ENCODE data around the gene NMD3.
"Not testable (repeated sequence)": the region's sequence is repeated elsewhere in the genome, so short reads cannot be mapped to it uniquely, and the experiment has no call there.

Gene NMD3

GRCh38 chr3:161231861-161232260, 10.8 kb downstream of the NMD3 start:
- DNase-seq, result no peak

DNA sequence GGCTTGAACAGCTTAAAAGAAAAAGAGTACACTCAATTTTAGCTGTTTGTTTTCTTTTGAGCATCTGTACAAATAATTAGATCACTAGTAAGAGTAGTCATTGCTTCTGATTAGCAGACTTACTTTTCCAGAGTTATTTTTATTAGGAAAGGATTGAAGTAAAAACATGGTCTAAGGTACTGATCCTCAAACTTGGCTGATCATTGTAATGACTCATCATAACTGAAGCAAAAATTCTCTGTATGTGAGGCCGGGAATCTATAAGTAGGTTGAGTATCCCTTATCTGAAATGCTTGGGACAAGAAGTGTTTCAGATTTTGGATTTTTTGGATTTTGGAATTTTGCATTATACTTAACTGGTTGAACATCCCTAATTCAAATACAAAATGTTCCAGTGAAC, 12.4 kb downstream of the NMD3 start:
- DNase-seq, result no peak

DNA sequence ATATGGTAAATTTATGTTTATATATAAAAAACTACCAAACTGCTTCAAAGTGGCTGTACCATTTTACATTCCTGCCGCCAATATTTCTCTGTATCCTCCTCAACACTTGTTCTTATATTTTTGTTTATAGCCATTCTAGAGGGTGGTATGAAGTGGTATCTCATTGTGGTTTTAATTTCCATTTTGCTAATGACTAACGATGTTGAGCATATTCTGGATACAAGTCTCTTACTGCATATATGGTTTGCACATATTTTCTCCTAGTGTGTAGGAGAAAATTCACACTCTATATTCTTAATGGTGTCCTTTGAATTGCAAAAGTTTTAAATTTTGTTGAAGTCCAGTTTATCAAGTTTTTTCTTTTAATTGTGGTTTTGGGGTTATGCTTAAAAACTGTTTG, 15.1 kb downstream of the NMD3 start:
- DNase-seq, result no peak

- DNase-seq, result no peak
Measured at GRCh38 chr3:161239700-161240099, 18.6 kb downstream of the NMD3 start.

- no peak for DNase-seq
Measured at GRCh38 chr3:161244538-161244937, 23.4 kb downstream of the NMD3 start.

DNA sequence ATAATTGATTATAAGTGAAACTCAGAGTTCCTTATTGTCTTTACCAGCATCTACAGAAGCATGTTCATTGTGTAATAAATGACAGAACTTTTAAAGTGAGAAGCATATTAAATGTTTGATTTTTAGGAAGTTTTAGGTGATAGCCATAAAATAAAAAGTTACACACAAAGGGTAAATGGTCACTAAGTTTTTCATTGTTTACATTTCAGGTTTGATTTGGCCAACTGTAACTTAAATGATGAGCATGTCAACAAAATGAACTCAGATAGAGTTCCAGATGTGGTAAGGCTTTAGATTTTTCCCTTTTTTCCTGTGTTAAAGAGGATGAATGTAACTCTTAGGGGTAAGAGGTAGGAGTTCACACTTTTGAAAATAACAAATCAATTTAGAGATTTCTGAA, 25.9 kb downstream of the NMD3 start:
- no peak for DNase-seq

DNA sequence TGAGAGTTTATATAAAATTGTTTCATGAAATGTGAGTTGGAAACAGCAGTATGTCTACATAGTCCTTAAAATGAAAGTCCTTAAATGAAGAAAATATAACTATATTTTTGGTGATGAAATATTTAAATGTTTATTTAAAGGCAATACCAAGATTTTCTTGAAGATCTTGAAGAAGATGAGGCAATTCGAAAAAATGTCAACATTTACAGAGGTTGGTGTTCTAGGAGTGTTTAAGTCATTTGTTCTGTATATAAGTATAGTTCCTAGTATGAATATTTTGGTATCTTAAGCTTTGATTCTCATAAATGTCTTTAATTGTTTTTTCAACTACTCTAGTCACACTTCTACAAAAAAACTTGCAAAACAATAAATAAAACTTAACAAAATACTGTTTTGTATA, 29.0 kb downstream of the NMD3 start:
- no peak for DNase-seq

GRCh38 chr3:161251716-161252115, 30.6 kb downstream of the NMD3 start:
- DNase-seq, result no peak

DNA sequence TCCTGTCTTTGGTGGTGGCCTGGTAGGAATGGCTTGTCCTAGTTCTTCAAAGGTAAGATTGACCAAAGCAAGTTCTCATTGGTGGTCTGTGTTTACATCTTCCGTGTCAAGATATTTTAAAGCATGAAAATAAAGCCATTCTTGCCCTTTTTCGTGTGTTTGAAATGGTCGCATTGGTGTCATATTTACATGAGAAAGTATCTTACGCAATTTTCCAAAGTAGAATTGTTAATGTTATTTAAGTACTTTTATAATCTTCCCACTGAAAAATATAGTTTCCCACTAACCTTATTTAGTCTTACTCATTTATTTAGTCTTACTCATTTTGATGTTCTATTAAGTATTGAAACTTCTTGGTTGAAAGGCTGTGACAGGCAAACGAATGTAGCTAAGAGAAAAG, 31.0 kb downstream of the NMD3 start:
- no peak for DNase-seq

DNA sequence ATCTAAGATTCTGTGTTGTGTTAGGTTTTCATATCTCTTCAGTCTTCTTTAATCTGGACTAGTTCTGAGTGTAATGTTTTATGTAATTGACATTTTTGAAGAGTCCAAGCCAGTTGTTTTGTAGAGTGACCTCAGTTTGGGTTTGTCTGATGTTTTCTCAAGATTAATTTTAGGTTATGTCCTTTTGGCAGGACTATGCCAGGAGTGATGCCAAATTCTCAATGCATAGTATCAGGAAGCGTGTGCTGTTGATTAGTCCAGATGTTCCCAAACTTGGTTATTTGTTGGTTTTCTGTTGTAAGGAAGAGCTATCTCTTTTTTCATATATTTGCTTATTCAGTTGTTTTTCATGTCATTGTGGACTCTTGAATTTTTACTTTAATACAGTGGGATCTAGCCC, 32.6 kb downstream of the NMD3 start:
- no peak for DNase-seq

GRCh38 chr3:161254861-161255260, 33.8 kb downstream of the NMD3 start:
- no peak for DNase-seq

DNA sequence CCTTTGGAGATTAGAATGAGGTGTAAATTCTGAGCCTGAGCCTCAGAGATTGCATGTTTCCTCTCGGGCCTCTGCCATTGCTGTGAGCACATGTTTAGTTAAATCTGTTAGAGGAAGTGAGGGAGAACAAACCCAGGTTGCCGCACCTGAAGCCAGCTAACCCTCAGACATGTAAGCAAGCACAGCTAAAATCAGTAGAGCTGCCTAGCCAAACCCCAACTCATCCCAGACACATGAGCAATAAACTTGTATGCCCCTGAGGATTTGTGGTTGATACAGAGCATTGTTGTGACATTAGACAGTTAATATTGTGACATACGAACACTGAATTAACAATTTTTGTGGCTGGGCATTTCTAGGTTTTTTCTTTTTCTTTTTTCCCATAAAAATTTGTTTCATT, 41.9 kb downstream of the NMD3 start:
- DNase-seq, result peak; percentile 89

- DNase-seq, result peak; percentile 89
Measured at GRCh38 chr3:161264852-161265251, 43.7 kb downstream of the NMD3 start.

DNA sequence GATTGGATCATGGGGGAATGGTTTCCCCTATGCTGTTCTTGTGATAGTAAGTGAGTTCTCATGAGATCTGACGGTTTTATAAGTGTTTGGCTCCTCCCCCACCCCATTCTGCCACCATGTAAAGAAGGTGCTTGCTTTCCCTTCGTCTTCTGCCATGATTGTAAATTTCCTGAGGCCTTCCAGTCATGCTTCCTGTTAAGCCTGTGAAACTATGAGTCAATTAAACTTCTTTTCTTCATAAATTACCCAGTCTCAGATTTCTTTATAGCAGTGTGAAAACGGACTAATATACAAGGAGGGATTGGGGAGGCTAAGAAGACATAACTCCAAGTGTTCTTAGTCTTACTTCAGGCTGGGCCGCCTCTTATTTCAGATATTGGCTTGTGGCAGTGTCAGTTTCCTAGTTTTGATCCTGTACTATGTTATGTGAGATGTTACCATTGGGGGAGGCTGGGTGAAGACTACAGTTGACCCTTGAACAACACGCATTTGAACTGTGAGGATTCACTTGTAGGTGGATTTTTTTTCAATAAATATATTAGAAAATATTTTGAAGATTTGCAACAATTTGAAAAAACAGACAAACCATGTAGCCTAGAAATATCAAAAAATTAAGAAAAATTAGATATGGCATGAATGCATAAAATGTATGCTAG, 44.9 kb downstream of the NMD3 start:
- DNase-seq, result no peak

- DNase-seq, result peak; percentile 73
Measured at GRCh38 chr3:161266731-161267150, 45.6 kb downstream of the NMD3 start.

DNA sequence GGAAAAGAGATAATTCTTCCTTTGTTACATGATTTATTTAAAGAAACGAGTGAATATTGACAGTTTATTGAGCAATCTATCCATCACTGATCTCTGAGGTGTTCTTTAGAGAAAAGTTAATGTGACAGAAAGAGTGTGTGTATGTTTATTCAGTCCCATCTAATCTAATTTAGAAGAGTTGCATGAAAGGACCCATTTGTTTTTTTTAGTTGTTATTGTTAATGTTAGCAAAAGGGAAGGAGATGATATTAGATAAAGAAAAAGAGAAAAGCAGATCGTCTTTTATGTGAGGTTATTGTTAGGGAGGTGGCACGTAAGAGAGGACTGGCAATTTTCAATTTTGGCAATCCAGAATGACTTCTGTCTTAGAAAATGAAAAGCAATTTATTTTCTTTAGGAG, 46.5 kb downstream of the NMD3 start:
- DNase-seq, result no peak

DNA sequence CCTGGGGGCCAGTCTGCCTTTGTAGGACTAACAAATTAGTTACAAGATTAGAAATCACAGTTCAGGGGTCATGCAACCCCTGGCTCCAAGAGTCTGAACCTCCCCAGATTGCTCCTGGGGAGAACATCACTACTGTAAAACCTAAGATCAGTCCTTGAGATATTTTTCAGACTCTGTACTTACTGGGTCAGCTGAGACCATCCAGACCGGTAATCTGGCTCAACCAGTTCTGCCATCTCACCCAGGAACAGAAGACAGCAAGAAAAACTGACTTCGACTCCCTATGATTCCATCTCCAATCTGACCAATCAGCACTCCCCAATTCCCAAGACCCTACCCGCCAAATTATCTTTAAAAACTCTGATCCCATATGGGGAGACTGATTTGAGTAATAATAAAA, 47.5 kb downstream of the NMD3 start:
- no peak for DNase-seq

DNA sequence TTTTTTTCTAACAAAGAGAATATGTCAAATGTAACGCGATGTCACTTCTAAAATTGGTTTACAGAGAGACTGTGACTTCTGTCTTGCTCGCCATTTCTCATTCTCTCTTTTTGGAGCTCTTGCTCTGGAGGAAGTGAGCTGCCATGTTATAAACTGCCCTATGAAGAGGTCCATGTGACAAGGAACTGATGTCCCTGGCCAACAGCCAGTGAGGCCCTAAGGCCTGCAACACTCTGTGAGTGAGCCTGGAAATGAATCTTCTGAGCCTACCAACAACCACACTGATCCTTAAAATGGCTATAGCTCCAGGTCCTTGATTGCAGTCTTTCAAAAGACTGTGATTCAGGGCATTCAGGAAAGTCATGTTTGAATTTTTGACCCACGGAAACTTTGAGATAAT, 49.9 kb downstream of the NMD3 start:
- no peak for DNase-seq

DNA sequence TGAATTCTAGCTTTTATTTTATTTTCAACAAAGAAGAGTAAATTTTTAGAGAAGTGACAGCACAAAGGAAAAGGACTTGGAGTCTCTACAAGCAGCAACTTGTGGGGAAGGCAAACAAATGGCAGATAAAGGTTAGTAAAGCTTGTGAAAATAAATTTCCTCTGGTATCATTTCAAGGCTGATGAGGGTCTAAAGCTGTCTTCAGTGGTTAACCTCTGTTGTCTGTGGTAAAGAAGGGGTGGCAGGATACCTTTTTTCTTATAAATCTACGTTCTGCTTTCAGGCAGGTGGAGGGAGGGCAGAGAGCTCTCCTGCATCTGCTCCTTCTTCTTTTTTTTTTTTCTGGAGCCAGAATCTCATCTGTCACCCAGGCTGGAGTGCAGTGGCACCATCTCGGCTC, 50.5 kb downstream of the NMD3 start:
- DNase-seq, result no peak

GRCh38 chr3:161272524-161272923, 51.4 kb downstream of the NMD3 start:
- no peak for DNase-seq

- DNase-seq, result peak; percentile 43
Measured at GRCh38 chr3:161273589-161274218, 52.6 kb downstream of the NMD3 start.

DNA sequence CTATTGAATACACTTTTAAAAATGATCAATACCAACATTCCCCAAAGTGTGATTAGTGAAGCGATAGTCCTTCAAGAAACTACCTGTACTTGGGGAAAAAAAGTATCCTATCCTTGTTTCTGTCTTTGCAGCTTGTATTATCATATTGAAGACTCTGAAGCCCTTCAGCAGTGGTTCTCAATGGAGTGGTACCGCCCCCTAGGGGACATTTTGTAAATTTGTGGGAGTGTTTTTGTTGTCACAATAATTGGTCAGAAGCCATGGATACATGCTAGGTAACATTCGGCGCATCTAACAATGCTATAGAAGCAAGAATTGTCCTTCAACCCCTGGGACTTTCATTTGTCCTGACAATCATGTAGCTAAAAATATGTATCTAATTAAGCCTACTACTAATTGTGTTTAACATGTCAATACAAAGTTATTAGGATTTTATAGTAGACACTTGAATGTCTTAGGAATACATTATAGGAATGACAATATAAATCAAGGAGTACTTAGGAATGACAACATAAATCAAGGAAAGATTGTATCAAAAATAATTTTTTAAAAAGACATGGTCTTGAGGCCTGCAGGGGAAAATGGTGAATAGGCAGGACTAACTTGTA, 53.7 kb downstream of the NMD3 start:
- peak; percentile 65 for DNase-seq

GRCh38 chr3:161275919-161276318, 54.8 kb downstream of the NMD3 start:
- DNase-seq, result no peak

DNA sequence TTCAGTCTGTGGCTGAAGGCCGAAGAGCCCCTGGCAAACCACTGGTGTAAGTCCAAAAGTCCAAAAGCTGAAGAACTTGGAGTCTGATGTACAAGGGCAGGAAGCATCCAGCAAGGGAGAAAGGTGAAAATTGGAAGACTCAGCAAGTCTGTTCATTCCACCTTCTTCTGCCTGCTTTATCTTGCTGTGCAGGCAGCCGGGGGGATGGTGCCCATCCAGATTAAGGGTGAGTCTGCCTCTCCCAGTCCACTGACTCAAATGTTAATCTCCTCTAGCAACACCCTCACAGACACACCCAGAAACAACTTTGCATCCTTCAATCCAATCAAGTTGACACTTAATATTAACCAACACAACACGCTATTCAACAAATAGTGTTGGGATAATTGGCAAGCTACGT, 61.3 kb downstream of the NMD3 start:
- not testable (repeated sequence) for DNase-seq
